Prostate gland (tissue), 2 donors: ENCODE data around the gene NT5DC4.

ENCODE experiments used
- POLR2A ChIP-seq: fragments of 450-650 bp; IDR thresholded peaks from one replicate; pipeline ENCODE4 v1.6.1; 2016; ENCODE audit warnings: antibody characterized with exemption, mild to moderate bottlenecking
- POLR2AphosphoS5 ChIP-seq: sonication (generic); formaldehyde crosslinking; IDR thresholded peaks from one replicate; pipeline ENCODE4 v1.6.1; 2017; ENCODE audit warnings: antibody characterized with exemption
- TF ChIP-seq, protein P1 (sequence below), 4 experiments: fragments of 200-600 bp in 2 of 4; fragments of 450-650 bp in 2 of 4; sonication (generic) in 2 of 4; IDR thresholded peaks; 1 replicate in 3 of 4; 2 replicates in 1 of 4; pipeline ENCODE4 v1.5.1; 2016 to 2019; ENCODE audit warnings: antibody characterized with exemption in 4 of 4, mild to moderate bottlenecking in 2 of 4, moderate library complexity in 2 of 4

- TF ChIP-seq, protein P1, sequence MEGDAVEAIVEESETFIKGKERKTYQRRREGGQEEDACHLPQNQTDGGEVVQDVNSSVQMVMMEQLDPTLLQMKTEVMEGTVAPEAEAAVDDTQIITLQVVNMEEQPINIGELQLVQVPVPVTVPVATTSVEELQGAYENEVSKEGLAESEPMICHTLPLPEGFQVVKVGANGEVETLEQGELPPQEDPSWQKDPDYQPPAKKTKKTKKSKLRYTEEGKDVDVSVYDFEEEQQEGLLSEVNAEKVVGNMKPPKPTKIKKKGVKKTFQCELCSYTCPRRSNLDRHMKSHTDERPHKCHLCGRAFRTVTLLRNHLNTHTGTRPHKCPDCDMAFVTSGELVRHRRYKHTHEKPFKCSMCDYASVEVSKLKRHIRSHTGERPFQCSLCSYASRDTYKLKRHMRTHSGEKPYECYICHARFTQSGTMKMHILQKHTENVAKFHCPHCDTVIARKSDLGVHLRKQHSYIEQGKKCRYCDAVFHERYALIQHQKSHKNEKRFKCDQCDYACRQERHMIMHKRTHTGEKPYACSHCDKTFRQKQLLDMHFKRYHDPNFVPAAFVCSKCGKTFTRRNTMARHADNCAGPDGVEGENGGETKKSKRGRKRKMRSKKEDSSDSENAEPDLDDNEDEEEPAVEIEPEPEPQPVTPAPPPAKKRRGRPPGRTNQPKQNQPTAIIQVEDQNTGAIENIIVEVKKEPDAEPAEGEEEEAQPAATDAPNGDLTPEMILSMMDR (IDR thresholded peaks at IDR 0.05) = no peak
- TF ChIP-seq POLR2A (no peak), POLR2AphosphoS5 (no peak)
Observed at GRCh38 chr2:112728378-112729175, 7.8 kb downstream of the NT5DC4 start.
